ENCODE results near the gene FARP2. TPM values are rescaled to one million over a fixed set of nuclear protein-coding genes. Genes with fewer than 3 reads are reported as not detected.

Gene FARP2
- polyA plus RNA-seq, 1 of the 3 experiments (the other 2 are of a cell fraction) = 11.5 TPM

- TF ChIP-seq, protein P1, sequence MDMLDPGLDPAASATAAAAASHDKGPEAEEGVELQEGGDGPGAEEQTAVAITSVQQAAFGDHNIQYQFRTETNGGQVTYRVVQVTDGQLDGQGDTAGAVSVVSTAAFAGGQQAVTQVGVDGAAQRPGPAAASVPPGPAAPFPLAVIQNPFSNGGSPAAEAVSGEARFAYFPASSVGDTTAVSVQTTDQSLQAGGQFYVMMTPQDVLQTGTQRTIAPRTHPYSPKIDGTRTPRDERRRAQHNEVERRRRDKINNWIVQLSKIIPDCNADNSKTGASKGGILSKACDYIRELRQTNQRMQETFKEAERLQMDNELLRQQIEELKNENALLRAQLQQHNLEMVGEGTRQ (IDR thresholded peaks at IDR 0.05; ENCODE audit: borderline replicate concordance, low read depth, low read length) = no peak
- TF ChIP-seq GABPA (IDR thresholded peaks at IDR 0.05; ENCODE audit: low read depth) (no peak), FOXJ3 (CRISPR knock-in tag; IDR thresholded peaks at IDR 0.05) (no peak), MXI1 (IDR thresholded peaks at IDR 0.05; ENCODE audit: low read depth, low read length) (no peak)
- TF ChIP-seq, protein P2, sequence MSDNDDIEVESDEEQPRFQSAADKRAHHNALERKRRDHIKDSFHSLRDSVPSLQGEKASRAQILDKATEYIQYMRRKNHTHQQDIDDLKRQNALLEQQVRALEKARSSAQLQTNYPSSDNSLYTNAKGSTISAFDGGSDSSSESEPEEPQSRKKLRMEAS (IDR thresholded peaks at IDR 0.05; ENCODE audit: low read depth) = no peak
- TF ChIP-seq, protein P3, sequence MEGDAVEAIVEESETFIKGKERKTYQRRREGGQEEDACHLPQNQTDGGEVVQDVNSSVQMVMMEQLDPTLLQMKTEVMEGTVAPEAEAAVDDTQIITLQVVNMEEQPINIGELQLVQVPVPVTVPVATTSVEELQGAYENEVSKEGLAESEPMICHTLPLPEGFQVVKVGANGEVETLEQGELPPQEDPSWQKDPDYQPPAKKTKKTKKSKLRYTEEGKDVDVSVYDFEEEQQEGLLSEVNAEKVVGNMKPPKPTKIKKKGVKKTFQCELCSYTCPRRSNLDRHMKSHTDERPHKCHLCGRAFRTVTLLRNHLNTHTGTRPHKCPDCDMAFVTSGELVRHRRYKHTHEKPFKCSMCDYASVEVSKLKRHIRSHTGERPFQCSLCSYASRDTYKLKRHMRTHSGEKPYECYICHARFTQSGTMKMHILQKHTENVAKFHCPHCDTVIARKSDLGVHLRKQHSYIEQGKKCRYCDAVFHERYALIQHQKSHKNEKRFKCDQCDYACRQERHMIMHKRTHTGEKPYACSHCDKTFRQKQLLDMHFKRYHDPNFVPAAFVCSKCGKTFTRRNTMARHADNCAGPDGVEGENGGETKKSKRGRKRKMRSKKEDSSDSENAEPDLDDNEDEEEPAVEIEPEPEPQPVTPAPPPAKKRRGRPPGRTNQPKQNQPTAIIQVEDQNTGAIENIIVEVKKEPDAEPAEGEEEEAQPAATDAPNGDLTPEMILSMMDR (IDR thresholded peaks at IDR 0.05) = no peak
Measured at GRCh38 chr2:241485172-241485911, 129.3 kb downstream of the FARP2 start (continued).

DNA sequence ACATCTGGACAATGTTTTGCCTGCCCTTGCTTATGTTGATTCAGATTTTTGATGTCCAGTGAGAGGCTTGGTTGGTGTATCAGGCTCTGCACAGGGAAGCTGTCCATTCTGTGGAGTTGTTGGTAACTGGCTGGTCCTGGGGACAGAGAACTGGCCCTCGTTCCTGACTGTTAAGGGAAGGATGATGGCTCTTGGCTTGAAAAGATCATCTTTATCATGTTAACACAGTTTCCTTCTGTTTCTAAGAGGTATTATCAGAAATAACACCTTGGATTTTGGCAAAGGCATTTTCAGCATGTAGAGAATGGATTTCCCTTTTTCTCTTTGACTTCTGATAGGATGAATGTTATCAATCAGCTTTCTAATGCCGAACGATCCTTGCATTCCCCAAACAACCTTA lies 133.0 kb downstream of the FARP2 start:
- POLR2A ChIA-PET = no interaction called here
- no peak overlapping the region for H3K4me2 ChIP-seq
- no peak for DNase-seq
- H3K79me2 ChIP-seq (ENCODE audit: insufficient read depth) = no peaks in the 10 kb centered on the region
- no peaks in the 10 kb centered on the region for H3K27me3 ChIP-seq (ENCODE audit: insufficient read depth)
- H4K20me1 ChIP-seq (ENCODE audit: insufficient read depth) = no peaks in the 10 kb centered on the region
- peaks cover 0 to 10% of the 10 kb centered on the region in 2 experiments for H3K36me3 ChIP-seq (replicated peaks in 1 of 2; ENCODE audit: control insufficient read depth in 1 of 2, insufficient read depth in 2 of 2, low read length in 1 of 2)
- no peak overlapping the region for H3K9ac ChIP-seq
- peak overlapping the region in 1 of 2 experiments; percentile 68; a peak in 2 of 4 replicates for H3K27ac ChIP-seq (ENCODE audit: low read depth in 2 of 2, low read length in 1 of 2)
- H3K9me2 ChIP-seq = no peaks in the 10 kb centered on the region
- H3K9me3 ChIP-seq = no peaks in the 10 kb centered on the region
- peaks cover 0 to 27% of the 10 kb centered on the region in 2 experiments; a peak in 1 of 4 replicates for H3K4me1 ChIP-seq (ENCODE audit: control insufficient read depth in 1 of 2, insufficient read depth in 2 of 2, low read depth in 1 of 2, low read length in 1 of 2)
- no peak overlapping the region for H2AFZ ChIP-seq (ENCODE audit: low read depth)
- no peak for TF ChIP-seq EZH2phosphoT487 (IDR thresholded peaks at IDR 0.05; ENCODE audit: borderline replicate concordance, low read depth)
- TF ChIP-seq CHD2 (IDR thresholded peaks at IDR 0.05; ENCODE audit: low read length, partially characterized antibody) = no peak
- TF ChIP-seq TCF12 (IDR thresholded peaks at IDR 0.05) = no peak
- TF ChIP-seq FOXJ3 (CRISPR knock-in tag; IDR thresholded peaks at IDR 0.05) = no peak
- no peak for TF ChIP-seq RXRA (IDR thresholded peaks at IDR 0.05; ENCODE audit: borderline replicate concordance, low read depth)
- no peak for TF ChIP-seq ELF1 (IDR thresholded peaks at IDR 0.05)
- WGBS (ENCODE audit: low lambda C conversion rate) = 93% methylated on average over 3 of the region's 3 CpGs
- no peak overlapping the region for H3K4me3 ChIP-seq (ENCODE audit: low read depth in 2 of 2, low read length in 1 of 2)
- CTCF ChIA-PET = interaction anchor here (2.4 kb wide), 1 partner anchor 15 kb away, joined by 8 read pairs; no protein-coding TSS in a partner anchor
- H3F3A ChIP-seq (replicated peaks; ENCODE audit: insufficient read depth) = peaks cover 2% of the 10 kb centered on the region
